Cerebellar nuclear complex (tissue), 1 donor: ENCODE results near the gene PFKFB3.
"Not testable (repeated sequence)": the region's sequence is repeated elsewhere in the genome, so short reads cannot be mapped to it uniquely, and the experiment has no call there.

Experiments
- DNase-seq, 2 experiments: peaks; one replicate each; lab custom pipeline; 2025; lab: John Stamatoyannopoulos, UW

PFKFB3 gene

GRCh38 chr10:6272126-6272525 lies 69.4 kb downstream of the PFKFB3 start:
- DNase-seq: no peak

DNA sequence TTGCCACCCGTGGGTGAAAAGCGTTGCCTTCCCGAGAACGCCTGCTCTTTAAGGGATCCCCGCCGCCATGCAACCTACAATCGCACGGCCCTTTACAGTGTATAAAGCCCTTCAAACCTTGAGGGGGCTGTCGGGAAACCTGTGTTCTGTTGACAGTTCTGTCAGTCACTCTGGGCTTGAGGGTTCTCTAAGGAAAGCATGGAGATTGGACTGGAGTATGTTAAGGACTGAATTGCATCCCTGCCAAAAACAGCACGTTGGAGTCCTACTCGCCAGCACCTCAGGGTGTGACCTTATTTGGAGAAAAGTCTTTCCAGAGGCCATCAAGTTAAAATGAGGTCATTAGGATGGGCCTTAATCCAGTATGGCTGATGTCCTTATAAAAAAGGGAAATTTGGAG lies 70.6 kb downstream of the PFKFB3 start:
- no peak for DNase-seq

GRCh38 chr10:6274040-6274439 lies 71.3 kb downstream of the PFKFB3 start:
- no peak for DNase-seq

- DNase-seq: no peak
Observed at GRCh38 chr10:6274484-6274883, 71.8 kb downstream of the PFKFB3 start.

GRCh38 chr10:6275022-6275997 lies 72.6 kb downstream of the PFKFB3 start:
- no peak for DNase-seq

DNA sequence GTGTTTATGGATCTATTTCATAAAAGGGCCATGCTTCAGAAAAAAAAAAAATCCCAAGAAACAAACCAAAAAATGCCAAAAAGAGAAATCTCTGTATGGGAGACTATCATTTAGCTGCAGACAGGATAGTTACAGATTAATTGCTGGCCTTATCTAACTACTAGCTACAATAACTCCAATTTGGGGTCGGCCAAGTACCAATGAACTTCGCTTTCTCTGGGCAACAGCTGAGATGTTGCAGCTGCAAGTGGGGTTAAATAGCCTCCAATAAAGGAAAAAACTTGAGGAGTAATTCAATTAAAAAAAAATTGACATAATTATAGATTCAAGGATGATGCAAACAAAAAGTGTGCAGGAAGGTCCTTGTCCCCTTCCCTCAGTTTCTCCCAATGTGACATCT lies 73.6 kb downstream of the PFKFB3 start:
- DNase-seq: no peak

DNA sequence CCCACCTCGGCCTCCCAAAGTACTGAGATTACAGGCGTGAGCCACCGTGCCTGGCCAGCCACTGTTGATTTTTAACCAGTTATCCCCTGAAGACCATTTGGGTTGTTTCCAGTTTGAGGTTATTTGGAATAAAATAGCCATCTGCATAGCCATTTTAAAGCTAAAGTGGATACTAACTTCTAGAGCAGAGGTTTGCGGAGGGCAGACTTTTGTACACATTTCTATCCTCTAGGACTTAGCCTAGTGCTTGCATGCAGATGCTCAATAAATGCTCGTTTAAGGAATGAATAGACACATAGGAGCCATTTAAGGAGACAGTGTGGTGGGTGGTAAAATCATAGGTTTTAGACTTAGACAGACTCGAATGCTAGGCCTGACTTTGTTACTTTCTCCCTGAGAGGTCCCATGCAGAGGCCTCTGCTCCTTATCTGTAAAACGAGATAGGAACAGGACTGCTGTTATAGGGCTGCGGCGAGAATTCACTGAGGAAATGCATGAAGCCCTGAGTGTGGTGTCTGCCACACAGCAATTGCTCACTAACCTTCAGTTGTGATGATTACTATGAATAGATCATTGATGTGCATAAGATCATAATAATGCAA lies 75.9 kb downstream of the PFKFB3 start:
- DNase-seq: no peak

DNA sequence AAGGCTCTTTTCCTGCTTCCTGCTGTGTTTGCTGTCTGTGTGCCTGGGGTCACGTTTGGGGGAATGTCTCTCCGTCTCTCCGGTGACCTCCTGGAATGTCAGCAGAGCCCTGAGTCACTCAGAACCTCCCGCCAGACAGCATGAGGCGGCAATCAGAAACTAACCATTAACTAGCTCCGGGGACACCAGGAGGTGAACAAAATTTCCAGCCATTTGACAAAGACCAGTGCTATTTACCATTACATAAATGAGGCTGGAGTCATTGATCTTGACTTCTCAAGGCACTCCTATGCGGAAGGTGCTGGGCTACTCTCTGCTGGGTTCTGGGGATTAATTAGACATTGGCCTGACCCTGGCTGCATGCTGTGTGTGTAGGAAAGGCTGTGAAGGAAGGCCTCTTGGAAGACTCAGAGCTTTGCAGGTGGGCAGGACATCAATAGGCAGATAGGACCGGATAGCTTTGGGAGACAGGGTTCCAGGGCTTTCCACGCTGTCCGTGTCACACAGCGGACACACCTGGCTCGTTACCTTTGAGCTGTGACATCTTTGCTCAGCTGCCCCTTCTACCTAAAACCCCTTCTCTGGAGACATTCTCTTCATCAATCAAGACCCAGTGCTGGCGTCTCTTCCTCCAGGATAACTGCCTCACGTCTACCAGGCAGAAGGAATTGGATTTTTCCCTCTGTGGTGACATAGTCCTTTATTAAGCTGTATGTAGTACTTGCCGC lies 77.0 kb downstream of the PFKFB3 start:
- no peak for DNase-seq

DNA sequence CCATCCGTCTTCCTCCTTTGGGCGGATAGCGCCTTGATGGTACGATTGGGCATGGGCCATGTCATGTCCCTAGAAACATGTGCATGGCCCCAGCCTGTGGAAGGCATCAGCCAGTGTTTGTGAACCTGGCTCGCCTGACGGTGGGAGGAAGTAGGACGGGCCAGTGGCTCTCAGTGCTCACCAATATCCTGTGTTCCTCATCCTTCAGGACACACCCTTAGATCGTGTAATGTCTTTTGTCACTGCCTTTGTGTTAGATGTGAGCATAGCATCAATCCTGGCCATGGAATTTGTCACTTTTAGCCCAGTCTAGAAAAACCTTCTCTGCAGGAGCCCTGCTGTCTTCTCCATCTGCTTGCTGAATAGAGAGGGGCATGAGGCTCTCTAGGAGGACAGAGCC lies 77.6 kb downstream of the PFKFB3 start:
- peak in 1 of 2 experiments; percentile 2 for DNase-seq

- no peak for DNase-seq
Observed at GRCh38 chr10:6282454-6282958, 79.8 kb downstream of the PFKFB3 start.

DNA sequence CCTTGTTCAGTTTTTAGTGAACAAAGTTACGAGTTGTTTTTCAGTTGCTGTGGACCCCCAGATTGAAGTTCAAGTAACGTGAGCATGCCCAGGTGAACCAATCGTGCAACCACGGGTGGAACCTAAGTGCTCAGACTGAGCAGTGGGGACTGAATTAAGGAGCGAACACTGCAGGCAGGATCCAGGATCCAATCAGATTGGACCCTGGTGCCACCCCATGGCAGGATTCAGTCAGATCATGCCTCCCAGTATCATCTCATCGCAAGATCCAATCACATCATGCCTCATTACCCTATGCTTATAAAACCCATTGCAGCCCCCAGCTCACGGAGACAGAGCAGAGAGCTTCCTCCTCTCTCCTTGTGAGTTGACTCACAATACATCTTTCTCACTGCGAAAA lies 80.9 kb downstream of the PFKFB3 start:
- no peak for DNase-seq

DNA sequence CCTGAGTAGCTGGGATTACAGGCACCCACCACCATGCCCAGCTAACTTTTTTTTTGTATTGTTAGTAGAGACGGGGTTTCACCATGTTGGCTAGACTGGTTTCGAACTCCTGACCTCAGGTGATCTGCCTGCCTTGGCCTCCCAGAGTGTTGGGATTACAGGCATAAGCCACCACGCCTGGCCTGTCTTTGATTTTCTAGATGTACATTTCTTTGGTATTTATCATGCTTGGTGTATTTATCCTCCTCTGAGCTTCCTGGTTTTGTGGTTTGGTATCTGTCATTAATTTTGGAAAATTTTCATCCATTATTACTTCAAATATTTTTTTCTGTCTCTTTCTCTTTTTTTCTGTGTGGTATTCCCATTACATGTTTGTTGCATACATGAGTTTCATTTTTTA lies 87.9 kb downstream of the PFKFB3 start:
- not testable (repeated sequence) for DNase-seq

GRCh38 chr10:6292741-6293151 lies 90.0 kb downstream of the PFKFB3 start:
- no peak for DNase-seq

- DNase-seq: not testable (repeated sequence)
Observed at GRCh38 chr10:6296425-6296824, 93.7 kb downstream of the PFKFB3 start.

DNA sequence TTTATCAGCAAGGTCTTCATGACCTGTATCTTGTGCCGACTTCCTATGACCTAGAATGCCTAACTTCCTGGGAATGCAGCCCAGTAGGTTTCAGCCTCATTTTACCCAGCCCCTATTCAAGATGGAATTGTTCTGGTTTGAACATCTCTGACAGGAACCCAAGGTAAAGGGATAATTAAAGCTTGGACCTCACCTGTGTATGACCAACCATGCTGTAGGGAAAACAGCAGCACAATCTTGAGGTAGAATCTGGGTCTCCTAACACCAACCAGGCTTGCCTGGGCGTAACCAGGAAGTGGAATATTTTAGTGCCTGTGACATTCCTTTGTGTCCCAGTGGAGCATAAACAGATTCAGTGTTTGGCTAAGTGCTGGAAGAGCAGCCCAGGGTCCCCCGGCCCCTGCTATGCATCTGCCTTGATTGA lies 94.1 kb downstream of the PFKFB3 start:
- DNase-seq: no peak

- DNase-seq: no peak
Observed at GRCh38 chr10:6297522-6297921, 94.8 kb downstream of the PFKFB3 start.

- no peak for DNase-seq
Observed at GRCh38 chr10:6297951-6298381, 95.2 kb downstream of the PFKFB3 start.

GRCh38 chr10:6298428-6298827 lies 95.7 kb downstream of the PFKFB3 start:
- no peak for DNase-seq

- no peak for DNase-seq
Observed at GRCh38 chr10:6299234-6299633, 96.5 kb downstream of the PFKFB3 start.

- DNase-seq: no peak
Observed at GRCh38 chr10:6299743-6300105, 97.0 kb downstream of the PFKFB3 start.

DNA sequence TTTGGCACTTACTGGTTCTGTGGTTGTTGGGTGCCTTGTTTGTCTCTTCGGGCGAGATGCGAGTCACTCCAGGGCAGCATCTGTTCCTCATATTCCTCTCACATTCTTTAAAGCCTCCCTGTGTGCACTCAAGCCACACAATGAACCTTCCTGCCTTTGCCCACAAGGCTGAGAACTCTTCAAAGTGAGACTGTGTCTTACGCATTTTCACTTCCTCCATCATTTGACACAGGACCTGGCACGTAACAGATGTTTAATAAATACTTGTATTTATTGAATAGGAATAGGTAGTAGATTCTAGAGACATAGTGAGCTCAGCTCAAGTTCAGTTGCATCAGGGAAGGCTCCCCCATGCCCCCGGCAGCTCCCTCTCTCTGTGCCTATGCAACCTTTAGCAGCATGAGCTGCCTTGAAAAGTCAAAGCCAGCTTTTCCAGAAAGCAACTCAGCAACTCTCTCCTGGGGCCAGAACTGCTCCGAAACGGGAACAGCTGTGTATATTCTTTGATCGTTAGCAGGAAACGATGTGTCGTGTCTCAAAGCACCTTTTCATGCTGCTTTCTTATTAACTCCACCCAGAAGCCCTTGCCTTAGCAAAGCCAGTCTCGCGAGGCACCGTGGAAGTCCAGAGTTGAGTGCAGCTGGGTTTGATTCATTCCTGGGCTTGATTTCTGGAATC lies 97.5 kb downstream of the PFKFB3 start:
- no peak for DNase-seq
